Kidney glomerular epithelial cell (primary cell): ENCODE data around the gene RPIA.
"Not testable (repeated sequence)": the region's sequence is repeated elsewhere in the genome, so short reads cannot be mapped to it uniquely, and the experiment has no call there.

ENCODE experiments used
- DNase-seq: peaks from one replicate; lab custom pipeline; 2025; lab: John Stamatoyannopoulos, UW

Gene RPIA

GRCh38 chr2:88789213-88789612, 97.7 kb downstream of the RPIA start:
- DNase-seq, result not testable (repeated sequence)

- DNase-seq, result not testable (repeated sequence)
These were observed 104.5 kb downstream of the RPIA start for GRCh38 chr2:88795932-88796331.

GRCh38 chr2:88796523-88796922, 105.0 kb downstream of the RPIA start:
- not testable (repeated sequence) for DNase-seq

- DNase-seq, result not testable (repeated sequence)
These were observed 105.7 kb downstream of the RPIA start for GRCh38 chr2:88797164-88797563.
